ENCODE data around the gene SLC7A14. TPM values are rescaled to one million over a fixed set of nuclear protein-coding genes. Genes with fewer than 3 reads are reported as not detected.

The SLC7A14 gene
- polyA plus RNA-seq, 1 donor = 0.23 TPM

DNA sequence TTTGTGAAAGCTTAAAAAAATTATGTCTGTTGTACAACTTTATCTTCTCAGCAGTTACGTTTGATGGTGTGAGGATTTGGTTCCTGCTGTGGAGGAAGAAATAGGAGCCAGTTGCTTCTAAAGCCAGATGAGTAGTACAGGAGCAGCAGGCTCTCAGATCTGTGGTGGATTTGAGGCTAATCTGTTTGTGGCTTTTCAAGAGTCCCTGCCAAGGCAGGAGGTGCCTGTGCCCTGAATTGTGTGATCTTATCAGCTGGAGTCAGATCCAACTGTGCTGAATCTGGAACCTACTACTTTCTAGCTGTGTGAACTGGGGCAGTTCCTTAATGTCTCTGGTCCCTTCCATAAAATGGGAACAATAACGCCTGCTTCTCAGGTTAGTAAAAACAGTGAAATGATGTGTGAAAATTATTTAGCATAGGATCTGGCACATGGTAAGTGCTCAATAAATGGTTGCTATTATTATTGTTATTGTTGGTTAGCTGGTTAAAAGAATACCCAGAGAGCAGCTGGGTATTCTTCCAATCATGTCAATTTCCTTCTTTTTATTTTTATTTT is 159.6 kb downstream of the SLC7A14 start:
- DNase-seq (ENCODE audit: low read depth) = no peak

GRCh38 chr3:170425491-170426239 is 160.2 kb downstream of the SLC7A14 start:
- no peak for DNase-seq (ENCODE audit: low read depth)

DNA sequence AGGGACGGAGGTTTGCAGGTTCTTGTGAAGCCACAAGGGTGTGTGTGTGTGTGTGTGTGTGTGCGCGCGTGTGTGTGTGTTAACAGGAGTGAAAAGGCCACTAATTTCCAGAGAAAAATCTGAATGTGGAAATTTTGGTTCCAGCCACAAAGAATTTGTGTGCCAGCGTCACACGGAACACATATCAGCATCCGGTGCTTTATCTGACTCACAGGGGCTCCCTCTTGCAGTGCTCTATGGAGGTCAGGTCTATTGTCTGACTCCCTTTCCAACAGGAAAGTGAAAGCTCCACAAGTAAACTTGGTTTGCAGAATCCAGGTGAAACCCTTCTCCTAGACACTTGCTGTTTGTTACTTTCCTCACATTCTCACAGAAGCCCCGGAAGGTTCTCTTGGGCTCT is 161.0 kb downstream of the SLC7A14 start:
- no peak for DNase-seq (ENCODE audit: low read depth)

GRCh38 chr3:170423001-170423615 is 162.8 kb downstream of the SLC7A14 start:
- DNase-seq (ENCODE audit: low read depth) = no peak

DNA sequence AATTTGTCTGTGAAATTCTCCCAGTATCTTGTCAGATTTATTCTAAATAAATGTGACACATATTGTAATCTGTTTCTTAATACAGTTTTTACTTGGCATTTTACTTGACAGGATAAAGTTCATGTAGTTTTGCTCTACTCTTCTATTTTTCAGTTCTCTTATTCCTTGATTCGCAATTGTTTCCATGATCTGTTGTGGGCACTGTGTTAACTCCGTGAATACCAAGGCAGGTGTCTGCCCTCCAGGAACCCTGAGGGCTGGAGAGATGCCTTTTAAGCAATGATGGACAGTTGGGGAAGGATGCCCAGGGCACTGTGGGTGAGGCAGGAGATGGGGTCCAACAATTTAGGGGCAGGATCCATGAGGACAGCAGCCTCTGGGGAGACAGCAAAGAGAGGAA is 164.1 kb downstream of the SLC7A14 start:
- DNase-seq (ENCODE audit: low read depth) = no peak

- DNase-seq (ENCODE audit: low read depth) = no peak
Observed at GRCh38 chr3:170421111-170421641, 164.7 kb downstream of the SLC7A14 start.

DNA sequence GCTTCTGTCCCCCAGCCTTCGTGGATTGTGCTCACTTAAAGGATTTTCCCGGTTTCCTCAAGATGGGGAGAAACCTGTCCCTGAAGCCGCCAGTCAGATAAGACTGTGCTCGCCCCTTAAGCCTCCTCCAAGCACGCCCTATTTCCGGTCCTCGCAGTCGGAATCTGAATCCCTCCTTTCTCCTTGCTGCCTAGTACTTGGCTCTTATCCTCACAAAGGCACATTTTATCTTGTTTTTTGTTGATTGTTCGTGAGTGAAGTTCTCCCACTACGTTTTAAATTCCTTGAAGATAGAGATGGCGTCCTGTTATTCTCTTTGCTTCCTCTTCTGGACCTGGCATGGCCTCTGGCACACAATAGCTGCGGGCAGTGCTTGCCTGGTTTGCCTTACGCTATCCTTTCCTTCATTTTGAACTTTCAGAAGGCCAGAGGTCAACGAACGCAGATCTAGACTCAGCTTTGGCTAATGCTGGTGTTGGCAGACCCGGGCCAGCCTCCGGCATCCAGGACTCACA is 165.5 kb downstream of the SLC7A14 start:
- DNase-seq (ENCODE audit: low read depth) = no peak

DNA sequence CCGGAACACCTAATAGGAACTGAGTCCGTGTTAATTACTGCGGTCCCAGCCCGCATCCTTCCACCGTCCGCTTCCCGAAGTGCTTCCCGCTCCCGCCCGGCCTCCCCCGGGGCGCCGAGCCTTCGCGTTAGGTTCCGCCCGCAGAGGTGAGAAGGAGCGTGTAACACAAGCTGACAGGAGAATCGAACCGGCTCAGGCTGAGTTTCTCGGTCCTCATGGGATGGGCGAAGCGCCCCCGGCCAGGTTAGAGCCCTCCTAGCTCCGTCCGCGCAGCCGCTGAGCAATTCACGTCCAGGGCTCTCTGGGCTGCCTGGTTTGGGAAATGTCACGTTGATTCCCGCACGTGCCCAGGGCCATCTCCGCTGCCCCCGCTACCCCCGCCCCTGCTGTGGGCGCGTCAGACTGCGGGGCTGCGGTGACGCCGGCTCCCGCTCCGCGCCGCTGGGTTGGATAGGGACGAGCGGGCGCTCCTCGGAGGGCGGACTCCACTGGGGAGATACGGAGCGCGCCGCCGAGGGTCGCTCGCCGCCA is 166.3 kb downstream of the SLC7A14 start:
- no peak for DNase-seq (ENCODE audit: low read depth)

DNA sequence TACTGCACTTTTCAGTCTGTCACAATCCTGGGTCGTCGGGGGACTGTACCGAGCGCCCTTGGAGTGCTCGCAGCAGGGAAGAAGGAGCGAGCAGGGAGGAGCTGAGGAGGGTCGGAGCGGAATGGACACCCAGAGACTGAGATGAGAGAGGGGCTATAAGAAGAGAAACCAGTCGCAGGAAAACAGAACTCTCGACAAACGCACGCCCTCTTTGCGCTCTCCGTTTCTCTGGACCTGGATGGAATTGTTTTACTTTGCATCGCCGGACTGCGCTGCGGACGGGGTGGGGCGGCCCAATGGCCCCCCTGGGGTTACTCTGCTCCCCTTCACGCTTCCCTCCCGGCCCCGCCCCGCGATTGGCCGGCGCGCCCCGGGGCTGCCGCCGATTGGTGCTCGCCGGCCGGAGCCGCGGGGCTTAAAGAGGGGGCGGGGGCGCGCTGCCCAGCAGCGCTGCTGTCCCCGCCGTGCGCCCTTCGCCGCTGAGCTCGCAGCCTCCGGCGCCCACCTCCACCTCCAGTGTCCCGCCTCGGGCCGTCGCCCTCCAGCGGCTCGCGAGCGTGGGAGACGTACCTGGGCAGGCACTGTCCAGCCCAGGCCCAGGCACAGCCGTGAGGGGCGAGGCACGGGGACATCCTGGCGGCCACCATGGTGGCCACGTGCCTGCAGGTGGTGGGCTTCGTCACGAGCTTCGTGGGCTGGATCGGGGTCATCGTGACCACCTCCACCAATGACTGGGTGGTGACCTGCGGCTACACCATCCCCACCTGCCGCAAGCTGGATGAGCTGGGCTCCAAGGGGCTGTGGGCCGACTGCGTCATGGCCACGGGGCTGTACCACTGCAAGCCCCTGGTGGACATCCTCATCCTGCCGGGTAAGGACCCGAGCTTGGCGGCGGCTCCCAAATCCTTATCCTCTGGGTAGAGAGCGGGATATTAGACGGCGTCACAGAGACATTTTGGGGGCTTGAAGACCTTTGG is 167.2 kb downstream of the SLC7A14 start, which contains the start of gene CLDN11:
Gene CLDN11, plus strand, starts transcription at position 447 of the 977 bp plus-strand sequence. Its CDS starts 199 bp downstream, at position 646.
- no peak for DNase-seq (ENCODE audit: low read depth)

GRCh38 chr3:170417090-170417489 is 168.8 kb downstream of the SLC7A14 start:
- DNase-seq (ENCODE audit: low read depth) = no peak

GRCh38 chr3:170414202-170414663 is 171.6 kb downstream of the SLC7A14 start:
- peak; percentile 53 for DNase-seq (ENCODE audit: low read depth)

GRCh38 chr3:170413291-170413690 is 172.6 kb downstream of the SLC7A14 start:
- DNase-seq (ENCODE audit: low read depth) = no peak

DNA sequence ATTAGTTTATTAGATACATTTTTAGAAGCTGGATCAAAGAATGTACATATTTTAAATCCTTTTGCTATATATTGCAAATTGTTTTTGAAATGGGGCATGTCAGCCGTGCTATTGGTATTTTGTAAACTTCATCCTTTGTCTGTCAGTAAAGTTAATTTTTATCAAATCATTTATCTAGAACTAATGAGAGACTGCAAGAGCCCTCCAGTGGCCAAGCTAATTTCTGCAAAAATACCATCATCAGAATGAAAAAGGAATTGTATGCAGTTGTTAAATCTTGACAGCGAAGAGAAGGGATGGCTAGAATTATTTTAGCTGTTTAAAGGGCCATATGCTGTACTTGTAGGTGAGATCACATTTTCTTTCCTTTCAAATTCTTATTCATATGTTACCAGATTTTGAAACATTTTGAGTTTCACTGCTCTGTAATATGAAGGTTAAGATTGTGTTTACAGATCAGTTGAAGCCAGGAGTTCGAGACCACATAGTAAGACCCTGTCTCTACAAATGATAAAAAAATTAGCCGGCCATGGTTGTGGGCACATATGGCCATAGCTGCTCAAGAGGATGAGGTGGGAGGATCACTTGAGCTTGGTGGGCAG is 175.3 kb downstream of the SLC7A14 start:
- no peak for DNase-seq (ENCODE audit: low read depth)

Other genes starting within 250 kb of the SLC7A14 start
- 28.2 TPM for gene SKIL, start 228.4 kb downstream of the SLC7A14 start, polyA plus RNA-seq (ENCODE audit: insufficient read length)
- gene CLDN11, start 167.2 kb downstream of the SLC7A14 start, polyA plus RNA-seq (ENCODE audit: insufficient read length) = 1.7 TPM